NCI-H2196 treated with DMSO at 0.1 percent for 48 hours (cell line): ENCODE results near the gene PLXDC2.

ENCODE experiments used
- DNase-seq: peaks from one replicate; lab custom pipeline; 2025; ENCODE audit not compliant: unreplicated experiment; lab: John Stamatoyannopoulos, UW

PLXDC2 gene

DNA sequence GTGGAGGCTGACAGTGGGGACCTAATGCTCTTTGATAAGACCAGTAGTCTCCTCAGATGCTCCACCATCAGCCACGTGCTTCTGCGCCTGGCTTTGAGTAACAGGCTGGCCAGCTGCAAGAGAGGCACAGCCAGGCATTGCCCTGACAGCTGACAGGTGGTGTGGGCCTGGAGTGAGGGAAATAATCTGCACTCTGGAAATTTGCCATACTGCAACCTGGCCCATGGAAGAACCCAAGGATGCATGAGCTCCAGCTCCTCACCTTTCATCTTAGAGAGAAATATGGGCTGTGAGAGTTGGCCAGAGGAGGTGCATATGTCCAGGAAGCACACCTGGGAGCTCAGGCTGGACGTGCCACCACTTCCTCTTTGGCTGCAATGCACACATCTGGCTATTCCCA lies 118.9 kb downstream of the PLXDC2 start:
- DNase-seq, result no peak

DNA sequence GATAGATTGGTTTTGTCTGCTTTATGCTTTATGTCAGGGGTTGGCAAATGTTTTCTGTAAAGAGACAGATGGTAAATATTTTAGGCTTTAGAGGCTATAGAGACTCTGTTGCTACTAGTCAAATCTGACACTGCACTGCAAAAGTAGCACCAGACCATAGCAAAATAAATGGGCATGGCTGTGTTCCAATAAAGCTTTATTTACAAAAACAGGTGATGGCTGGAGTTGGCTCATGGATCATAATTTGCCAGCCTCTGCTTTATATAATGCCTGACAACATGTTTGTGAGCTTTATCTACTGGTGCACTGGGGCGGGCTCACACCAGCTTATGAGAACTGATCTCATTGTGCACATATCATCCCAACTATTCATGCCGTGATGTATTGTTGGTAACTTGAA lies 120.1 kb downstream of the PLXDC2 start:
- DNase-seq, result no peak

DNA sequence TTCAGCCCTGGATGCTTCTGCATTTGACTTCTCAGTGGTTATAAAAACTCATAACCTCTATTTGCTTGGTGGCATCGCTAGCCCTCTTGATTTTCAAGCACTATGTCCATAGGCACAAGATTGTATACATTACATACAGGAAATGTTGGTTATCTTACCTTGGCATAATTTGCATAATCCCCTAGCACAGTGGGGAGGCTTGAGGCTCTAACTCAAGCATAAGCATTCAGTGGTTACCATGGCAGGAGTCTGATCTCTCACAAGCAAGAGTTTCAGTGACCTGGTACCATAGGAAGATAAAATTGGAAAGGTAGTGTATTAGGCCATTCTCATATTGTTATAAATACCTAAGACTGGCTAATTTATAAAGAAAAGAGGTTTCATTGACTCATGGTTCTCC lies 121.8 kb downstream of the PLXDC2 start:
- no peak for DNase-seq

DNA sequence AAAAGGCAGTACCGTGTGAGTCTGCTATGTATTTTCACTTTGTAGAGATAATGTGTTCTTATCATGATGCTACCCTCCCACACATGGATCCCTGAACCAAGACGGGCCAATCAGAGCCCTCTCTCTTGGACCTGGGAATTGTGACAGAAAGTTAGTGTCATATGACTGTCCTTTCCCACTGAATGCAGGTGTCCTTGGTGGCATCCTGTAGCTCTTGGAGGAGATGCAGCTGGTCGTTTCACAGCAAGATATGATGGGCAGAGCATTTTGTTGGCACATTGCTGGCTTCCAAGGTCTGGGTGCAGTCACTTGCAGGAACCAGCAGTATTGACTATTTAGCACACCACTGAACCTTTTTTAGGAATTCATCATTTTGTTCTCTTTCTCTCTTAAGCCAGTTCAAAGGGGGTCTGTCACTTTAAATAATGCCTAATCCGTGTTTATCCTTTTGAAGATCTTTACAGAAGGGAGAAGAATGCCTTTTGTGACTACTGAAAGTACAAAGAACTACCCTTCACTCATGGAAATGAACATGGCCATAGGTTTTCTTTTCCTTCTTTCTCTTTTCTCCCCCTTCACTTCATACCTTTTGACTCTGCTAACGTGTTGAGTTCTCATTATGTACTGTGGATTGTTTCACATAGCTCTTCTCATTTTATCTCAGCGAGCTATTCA lies 125.1 kb downstream of the PLXDC2 start:
- DNase-seq, result no peak

DNA sequence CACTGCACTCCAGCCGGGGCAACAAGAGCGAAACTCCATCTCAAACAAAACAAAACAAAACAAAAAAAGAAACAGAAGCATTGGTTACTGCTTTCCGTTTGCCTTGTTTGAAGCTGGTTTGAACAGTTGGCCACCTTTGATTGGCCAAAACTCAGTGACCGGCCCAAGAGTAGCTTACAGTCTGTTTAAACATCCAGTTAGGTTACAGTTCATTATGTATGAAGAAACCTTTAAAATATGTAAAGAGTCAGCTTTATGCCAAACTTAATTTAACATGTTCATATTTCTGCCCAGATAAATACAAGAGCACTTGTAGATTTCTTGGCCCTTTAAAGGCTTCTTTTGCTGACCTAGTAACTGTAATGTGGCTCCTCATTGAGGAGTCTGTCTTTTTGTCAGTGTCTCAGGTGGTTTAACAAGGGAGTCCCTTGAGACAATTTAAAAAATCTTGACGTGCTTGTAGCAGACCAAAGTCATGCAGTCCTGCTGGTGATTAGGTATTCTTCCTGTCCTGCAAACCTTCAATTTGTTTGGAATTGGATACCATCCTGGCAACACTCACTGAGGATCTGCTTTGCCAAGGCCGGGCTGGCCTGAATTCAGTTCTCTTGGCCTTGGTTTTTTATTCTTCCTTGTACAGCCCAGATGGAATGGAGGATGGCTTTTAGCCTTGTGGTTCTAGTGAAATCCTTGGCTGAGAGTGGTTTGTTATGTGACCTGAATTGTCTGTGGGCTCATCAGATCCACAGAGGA lies 128.9 kb downstream of the PLXDC2 start:
- DNase-seq, result no peak

DNA sequence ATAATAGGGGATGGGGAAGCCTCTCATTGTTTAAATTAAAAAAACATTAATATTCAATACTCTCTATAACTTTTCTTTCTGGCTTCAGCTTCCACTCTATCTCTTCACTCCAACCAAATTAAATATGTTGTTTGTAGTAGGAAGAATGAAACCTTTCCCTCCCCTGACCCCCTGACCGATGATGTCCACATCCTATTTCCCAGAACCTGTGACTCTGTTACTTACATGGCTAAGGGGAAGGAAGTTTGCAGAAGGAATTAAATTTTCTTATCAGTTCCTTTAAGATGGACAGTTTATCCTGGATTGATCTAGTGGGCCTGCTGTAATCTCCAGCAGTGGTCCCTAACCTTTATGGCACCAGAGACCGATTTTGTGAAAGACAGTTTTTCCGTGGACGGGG lies 130.0 kb downstream of the PLXDC2 start:
- no peak for DNase-seq

DNA sequence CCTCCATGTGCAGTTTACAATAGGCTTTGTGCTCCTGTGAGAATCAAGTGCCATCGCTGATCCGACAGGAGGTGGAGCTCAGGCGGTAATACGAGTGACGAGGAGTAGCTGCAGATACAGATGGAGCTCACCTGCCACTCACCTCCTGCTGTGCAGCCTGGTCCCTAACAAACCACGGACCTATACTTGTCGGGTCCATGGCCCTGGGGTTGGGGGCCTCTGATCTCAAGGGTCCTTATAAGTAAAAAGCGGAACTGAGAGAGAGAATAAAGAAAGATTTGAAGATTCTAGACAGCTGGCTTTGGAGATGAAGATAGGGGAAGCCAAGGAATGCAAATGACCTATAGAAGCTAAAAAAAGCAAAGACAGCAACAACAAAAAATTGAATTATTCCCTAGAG lies 130.6 kb downstream of the PLXDC2 start:
- no peak for DNase-seq

DNA sequence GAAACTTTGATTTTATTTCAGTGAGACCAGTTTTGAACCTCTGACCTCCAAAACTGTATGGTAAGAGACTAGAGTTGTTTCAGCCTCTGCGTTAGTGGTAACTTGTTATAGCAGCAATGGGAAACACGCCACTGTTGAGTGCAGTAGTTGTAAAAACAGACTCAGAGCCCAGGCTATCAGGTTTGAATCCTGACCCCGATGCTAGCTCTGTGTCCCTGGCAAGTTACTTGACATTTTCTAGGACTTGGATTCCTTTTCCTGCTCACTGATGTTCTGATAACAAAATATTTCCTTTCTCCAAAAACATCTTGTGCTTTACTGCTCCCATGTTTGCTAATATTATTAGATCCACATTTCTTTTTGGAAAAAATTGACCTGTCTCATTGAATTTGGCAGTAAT lies 131.0 kb downstream of the PLXDC2 start:
- no peak for DNase-seq

DNA sequence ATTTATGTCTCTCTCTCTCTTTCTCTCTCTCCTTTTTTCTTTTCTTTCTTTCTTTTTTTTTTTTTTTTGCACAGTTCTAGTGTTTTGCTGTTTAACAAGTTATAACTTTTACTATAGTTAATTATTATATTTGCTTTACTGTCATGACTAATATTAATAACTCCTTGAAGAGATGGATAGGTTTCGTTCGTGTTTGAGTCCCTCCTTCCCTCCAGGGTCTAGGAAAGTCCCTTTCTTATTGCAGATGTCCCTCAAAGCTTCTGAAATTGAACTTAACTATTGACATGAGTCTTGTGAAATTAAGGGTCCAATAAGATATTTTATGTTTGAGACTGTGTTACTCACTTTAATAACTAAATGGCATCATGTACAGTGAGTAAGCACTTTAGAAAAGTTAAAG lies 131.4 kb downstream of the PLXDC2 start:
- no peak for DNase-seq

DNA sequence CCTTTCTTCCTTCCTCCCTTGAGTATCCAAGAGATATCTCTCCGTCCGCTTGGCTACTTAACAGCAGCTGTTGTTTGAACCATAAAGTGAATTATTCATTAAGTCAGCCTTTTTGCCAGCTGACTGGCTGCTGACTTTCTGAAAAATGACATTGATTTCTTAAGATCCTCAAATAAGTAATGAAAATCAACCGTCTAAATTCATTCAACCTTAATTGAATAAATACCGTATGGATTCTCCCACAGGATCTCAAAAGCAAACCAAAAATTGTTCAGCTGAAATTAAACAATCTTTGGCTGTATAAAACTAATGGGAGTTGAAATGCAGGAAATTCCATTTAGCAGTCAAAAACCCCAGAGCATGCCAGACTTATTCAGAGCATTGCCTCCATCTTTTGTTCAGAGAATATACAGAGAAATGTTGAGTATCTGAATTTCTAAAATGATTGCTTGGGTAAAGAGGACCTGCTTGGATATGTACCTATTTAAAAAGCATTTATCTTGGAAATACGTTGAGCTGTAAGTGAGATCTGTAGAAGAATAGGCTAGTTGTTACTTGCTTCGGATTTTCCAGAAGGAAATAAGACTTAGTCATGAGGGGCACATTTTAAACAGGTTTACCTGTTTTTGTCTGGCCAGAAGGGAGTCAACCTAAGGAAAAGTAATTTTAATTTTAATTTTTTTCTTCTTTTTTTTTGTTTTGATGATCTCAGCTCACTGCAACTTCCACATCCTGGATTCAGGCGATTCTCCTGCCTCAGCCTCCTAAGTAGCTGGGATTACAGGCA lies 136.2 kb downstream of the PLXDC2 start:
- DNase-seq, result no peak

DNA sequence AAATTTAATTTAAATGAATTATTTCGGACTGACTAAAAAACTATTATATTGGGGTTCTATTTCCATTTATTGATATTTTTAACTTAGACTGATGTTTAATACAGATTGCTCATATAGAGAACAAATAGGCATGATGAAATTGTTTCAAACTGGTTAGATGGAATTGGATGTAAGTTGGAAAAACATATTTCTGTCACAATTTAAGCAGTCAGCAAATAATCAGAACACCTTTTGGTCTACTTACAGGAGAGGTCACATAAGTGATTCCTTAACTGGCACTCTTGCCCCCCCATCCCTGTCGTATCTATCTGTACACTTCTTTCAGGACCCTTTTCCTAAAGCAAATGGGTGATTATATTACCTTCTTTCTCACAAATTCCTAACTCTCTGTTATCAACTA lies 138.4 kb downstream of the PLXDC2 start:
- DNase-seq, result no peak

DNA sequence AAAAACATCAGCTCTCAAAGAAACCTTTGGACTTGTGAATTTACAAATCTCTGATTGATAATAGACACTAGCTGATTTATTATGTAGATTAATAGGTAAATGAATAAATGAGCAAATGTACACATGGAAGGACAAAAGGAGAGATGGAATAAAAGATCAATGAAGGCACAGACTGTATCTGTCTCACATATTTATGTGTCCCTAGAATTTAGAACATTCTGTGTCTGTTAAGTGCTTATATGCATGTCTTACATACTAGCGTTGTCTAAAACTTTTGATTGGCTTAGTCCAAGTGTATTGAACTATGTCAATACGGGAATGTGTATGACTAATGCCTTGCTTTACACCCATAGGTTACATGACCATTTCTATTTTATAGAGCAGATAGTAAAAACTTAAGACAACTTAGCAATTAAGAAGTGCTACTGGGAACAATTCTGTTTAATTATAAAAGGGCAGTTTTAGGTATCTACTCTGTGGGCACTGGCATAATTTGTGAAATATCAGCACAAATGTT lies 140.3 kb downstream of the PLXDC2 start:
- no peak for DNase-seq

DNA sequence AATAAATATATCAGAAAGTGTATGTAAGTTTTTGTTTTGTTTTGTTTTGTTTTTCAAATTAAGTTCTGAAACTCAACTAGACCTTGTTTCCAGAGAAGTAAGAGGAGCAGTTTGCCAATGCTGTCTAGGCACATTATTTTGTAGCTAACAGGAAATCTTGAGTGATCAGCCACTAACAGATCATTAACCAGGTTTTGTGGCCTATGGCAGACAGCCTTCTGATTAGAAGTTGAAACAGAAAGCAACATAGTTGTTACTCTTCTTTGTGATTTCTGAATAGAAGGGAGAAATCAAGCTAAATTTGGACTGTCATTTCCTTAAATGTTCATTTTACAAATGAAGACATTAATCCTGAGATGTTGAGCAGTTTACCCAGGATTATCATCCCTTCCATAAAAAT lies 142.6 kb downstream of the PLXDC2 start:
- DNase-seq, result no peak

DNA sequence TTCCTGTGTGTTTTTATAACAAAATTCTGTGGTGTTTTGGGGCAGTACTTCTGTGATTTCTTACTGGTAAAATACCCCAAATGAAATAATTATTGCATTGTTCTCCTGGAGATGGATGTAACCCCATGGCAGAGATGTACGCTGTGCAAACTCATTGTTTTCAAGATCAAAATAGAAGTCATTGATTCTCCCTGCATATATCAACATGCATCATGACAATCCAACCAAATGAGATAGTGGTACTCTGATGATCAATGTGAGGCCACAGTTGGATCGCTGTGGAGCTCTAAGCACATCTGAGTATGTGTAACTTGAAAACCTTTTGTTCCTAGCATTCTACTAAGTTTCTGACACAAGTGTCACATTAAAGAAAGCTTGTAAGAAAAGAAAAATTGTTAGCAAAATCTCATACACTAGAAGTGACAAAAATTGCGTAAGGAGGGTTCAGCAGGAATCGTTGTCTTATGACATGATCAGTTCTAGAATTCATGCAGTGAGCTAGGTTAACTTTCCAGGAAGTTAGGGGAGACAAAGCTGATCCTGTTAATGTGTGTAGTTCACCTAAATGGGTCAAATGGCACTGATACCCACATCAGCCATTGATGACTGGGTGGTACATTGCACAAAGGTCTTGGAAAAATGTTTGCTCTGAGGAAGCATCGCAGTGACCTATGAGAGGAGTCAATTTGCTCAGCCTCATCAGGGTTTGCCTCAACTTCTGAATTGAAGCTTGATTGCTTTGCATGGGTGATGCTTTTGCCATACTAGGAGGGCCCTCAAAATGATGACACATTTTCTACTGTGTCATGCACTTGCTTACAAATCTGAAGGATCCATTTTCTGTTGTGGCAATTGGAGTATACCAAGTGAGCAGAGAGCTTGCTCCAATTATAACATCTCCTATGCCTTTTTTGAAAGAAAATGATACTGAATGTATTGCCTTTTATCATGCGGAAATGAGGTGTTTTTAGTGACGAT lies 145.1 kb downstream of the PLXDC2 start:
- no peak for DNase-seq

DNA sequence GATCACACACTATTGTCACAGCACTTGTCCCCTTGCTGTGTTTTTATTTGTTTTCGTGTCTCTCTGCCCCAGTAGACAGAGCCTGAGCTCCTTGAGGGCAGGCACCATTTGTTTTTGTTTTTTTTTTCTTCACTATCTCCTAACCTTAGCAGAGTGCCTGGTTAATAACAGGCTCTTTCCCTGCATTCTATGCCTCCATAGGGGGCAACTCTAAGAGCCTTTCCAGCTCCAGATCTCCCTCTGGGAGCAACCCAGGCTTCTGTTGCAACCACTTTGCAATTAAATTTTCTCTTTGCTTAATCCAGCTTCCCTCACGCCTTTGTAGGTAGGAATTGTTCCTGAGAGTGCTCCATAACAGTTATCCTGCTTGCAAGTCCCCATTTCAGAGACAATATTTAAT lies 148.4 kb downstream of the PLXDC2 start:
- no peak for DNase-seq

DNA sequence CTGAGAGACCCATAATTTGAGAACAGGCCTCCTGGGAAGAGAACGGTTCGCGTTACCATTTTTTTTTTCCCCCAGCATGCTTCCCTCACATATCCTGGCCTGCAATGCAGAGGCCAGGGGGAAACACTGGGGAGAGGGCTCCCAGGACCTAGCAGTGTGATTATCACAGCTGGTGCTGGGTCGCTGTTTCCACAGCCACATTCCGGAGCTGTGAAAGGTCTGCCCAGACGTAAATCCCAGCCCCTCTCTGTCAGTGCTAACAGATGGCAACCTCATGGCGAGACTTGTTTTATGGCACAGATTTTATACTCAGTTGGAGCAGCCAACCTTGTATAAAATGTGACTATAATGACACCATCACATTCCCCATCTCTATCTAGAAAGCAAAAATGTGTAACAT lies 150.5 kb downstream of the PLXDC2 start:
- DNase-seq, result no peak

DNA sequence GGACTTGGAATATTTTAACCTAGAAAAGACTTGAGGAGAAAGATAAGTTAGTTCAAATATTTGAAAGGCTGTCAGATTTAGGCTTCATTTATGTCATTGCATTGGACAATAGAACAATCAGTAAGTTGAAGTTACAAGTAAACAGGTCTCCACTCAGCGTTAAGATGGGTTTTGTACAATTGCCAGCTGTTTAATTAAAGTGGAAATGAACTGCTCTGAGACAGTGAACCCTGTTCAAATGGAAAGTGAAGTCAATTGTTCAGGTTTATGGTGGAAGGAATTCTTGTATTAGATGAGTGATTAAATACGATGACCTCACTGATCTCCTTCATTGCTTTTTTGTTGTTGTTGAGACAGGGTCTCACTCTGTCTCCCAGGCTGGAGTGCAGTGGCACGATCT lies 151.7 kb downstream of the PLXDC2 start:
- DNase-seq, result no peak

DNA sequence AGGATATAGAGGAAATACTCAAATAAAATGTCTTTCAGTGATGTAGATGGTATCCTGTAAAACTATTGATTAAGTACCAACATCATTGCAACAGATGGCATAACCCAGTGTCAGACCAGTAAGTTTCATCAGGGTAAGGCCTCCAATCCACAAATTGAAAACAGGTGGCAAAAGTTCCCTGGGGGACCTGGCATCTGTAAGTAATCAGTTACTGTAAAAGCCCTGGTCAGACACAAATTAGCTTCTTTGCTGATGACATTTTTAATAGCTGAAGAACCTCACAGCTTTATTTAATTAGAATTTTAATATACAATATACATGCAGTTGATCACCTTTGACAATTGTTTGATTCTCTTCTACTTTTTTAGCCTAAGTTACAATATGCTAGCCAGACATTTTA lies 152.5 kb downstream of the PLXDC2 start:
- no peak for DNase-seq

DNA sequence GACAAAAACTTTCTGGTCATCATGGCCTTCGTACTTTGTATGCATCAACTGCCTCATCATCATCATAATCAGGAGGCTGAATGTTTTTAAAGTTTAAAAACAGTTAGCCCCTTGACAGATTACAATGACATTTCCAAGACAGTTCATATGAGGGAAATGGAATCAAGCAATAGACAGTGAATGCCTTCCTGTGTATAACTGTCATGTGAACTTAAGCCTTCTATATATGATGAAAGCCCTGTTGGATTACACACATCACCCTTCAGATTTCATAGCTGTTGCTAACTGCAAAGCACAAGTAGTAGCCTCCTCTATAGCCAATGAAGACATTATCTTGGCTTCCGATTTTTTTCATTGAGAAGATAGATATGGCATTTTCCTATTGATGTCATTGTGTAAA lies 154.0 kb downstream of the PLXDC2 start:
- no peak for DNase-seq

DNA sequence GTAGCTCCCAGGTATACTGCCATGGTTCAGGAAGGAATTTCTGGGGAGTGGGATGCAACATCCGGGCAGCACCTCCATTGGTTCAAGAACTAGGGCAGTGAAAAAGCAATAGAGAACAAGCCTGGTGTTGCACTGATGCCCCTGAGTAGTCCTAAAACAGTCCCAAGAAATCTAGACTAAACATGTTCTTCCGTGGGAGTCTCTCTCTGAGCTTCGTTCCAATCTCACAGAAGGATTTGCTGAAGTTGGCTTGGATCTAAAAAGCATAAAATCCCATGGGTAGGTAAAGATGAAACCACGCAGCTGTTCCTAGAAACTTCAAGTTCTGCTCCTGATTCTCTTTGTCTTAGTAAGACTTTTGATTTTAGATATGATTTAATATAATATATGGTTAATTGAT lies 154.5 kb downstream of the PLXDC2 start:
- DNase-seq, result no peak
